Esophagus squamous epithelium (tissue), 5 donors: ENCODE measurements around the gene RGL1. TPM values are rescaled to one million over a fixed set of nuclear protein-coding genes. Genes with fewer than 3 reads are reported as not detected.

Experiments used
- DNase-seq: peaks from one replicate; lab custom pipeline; 2025; lab: John Stamatoyannopoulos, UW
- H3K27ac ChIP-seq, 4 donors: fragments of 200-600 bp; sonication (generic); one replicate each; pipeline ENCODE4 v1.5.1; 2016 to 2019; ENCODE audit warnings: mild to moderate bottlenecking in 1 of 4
- H3K27me3 ChIP-seq, 4 donors: fragments of 200-600 bp; sonication (generic); 1 replicate in 3 of 4; 2 replicates in 1 of 4; pipeline versions ENCODE4 v1.5.1 to v1.6.0; 2017 to 2021; ENCODE audit warnings: antibody characterized with exemption in 1 of 4
- H3K36me3 ChIP-seq, 3 donors: fragments of 200-600 bp; sonication (generic); one replicate each; pipeline ENCODE4 v1.5.1; 2016 to 2019
- H3K4me1 ChIP-seq, 3 donors: fragments of 200-600 bp; sonication (generic); one replicate each; pipeline ENCODE4 v1.5.1; 2017 to 2019
- H3K4me3 ChIP-seq, 4 donors: fragments of 200-600 bp; sonication (generic); 1 replicate in 3 of 4; 2 replicates in 1 of 4; pipeline ENCODE4 v1.5.1; 2016 to 2019; ENCODE audit warnings: mild to moderate bottlenecking in 2 of 4, moderate library complexity in 1 of 4
- H3K9me3 ChIP-seq, 3 donors: fragments of 200-600 bp; sonication (generic); one replicate each; pipeline ENCODE4 v1.5.1; 2016 to 2019
- POLR2A ChIP-seq, 4 donors: fragments of 450-650 bp; IDR thresholded peaks; one replicate each; pipeline ENCODE4 v1.6.1; 2017; ENCODE audit warnings: antibody characterized with exemption in 4 of 4, mild to moderate bottlenecking in 4 of 4, moderate library complexity in 3 of 4
- WGBS, 2 donors: methylation state at CpG; one replicate each; pipeline ENCODE4 v1.1.5; 2018; 5-methylcytosine and 5-hydroxymethylcytosine counted together
- intact Hi-C: fragments of 100-400 bp; cut with DNase I; formaldehyde crosslinking; loops from one replicate; pipeline ENCODE4 v1.15.0; 2022
- total RNA-seq, 4 donors: library from RNA; depleted of rRNA; stranded (reverse); fragments of >200 nt; gene quantifications; one replicate each; pipeline ENCODE4 v1.1.0, GENCODE V29; 2016
- TF ChIP-seq, protein P1 (sequence below), 6 experiments: fragments of 450-650 bp in 4 of 6; fragments of 200-600 bp in 2 of 6; sonication (generic) in 2 of 6; IDR thresholded peaks; one replicate each; pipeline ENCODE4 v1.5.1; 2016 to 2019; ENCODE audit warnings: antibody characterized with exemption in 6 of 6, mild to moderate bottlenecking in 4 of 6, moderate library complexity in 4 of 6
- donor health status: DM: yes; HTN: yes; CAD: no.

The RGL1 gene
- total RNA-seq, 4 donors from 2014 or later, result 2.3 to 16.0 (median 5.7) TPM

DNA sequence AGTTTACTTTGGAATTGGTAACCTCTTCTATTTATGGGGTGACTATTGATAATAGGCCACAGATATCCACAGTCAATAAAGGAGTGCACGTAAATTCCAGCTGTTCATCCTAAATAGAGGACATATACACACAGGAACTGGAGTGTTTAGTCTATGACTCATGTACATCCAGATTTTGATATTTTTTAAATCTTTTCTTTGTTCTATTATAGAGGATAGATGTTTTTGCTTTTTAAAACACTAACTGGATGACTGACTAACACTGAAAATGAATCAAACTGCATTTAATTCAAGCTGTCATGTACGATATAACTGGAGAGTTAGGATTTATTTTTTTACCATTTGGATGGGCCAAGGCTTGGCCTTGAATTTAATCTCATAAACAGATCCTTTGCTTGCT is 45.9 kb downstream of the RGL1 start:
- 41 to 72% methylated on average over 2 of the region's 2 CpGs for WGBS, 2 donors

DNA sequence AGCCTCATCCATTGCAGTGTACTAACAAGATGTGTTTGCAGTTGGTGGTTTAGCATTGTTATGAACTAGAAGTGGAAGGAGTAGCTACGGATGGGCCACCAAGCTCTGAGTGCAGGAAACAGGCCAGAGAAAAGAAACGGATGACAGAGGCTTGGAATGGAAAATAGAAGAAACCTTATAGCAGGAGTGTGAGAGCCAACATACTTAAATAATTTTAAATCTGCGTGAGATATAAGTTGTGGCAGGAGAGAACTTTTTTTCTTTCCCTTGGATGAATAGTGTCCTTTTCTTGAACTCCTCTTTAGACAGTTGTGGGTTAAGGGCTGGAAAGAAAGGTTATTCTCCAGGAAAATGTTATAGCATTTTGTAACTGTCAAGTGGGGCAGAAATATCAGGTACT is 54.2 kb downstream of the RGL1 start:
- H3K4me3 ChIP-seq, result no peak overlapping the region
- H3K27me3 ChIP-seq, result no peaks in the 10 kb centered on the region
- TF ChIP-seq, protein P1, sequence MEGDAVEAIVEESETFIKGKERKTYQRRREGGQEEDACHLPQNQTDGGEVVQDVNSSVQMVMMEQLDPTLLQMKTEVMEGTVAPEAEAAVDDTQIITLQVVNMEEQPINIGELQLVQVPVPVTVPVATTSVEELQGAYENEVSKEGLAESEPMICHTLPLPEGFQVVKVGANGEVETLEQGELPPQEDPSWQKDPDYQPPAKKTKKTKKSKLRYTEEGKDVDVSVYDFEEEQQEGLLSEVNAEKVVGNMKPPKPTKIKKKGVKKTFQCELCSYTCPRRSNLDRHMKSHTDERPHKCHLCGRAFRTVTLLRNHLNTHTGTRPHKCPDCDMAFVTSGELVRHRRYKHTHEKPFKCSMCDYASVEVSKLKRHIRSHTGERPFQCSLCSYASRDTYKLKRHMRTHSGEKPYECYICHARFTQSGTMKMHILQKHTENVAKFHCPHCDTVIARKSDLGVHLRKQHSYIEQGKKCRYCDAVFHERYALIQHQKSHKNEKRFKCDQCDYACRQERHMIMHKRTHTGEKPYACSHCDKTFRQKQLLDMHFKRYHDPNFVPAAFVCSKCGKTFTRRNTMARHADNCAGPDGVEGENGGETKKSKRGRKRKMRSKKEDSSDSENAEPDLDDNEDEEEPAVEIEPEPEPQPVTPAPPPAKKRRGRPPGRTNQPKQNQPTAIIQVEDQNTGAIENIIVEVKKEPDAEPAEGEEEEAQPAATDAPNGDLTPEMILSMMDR (IDR thresholded peaks at IDR 0.05), result no peak
- TF ChIP-seq POLR2A (IDR thresholded peaks at IDR 0.05), result no peak
- DNase-seq, result no peak
- H3K4me1 ChIP-seq, result no peaks in the 10 kb centered on the region
- H3K9me3 ChIP-seq, result no peaks in the 10 kb centered on the region
- intact Hi-C loops, result no loop called here
- WGBS, 2 donors, result 80 to 89% methylated on average over 3 of the region's 3 CpGs
- H3K27ac ChIP-seq, result no peak overlapping the region
- H3K36me3 ChIP-seq, result no peaks in the 10 kb centered on the region

More for the DNA sequence above, 45.9 kb downstream of the RGL1 start:
- H3K4me1 ChIP-seq, result no peaks in the 10 kb centered on the region
- no peak for TF ChIP-seq POLR2A (IDR thresholded peaks at IDR 0.05)
- TF ChIP-seq, protein P1 (IDR thresholded peaks at IDR 0.05), result no peak
- no peaks in the 10 kb centered on the region for H3K9me3 ChIP-seq
- H3K36me3 ChIP-seq, result no peaks in the 10 kb centered on the region
- no peak overlapping the region for H3K27ac ChIP-seq
- DNase-seq, result no peak
- no peak overlapping the region for H3K4me3 ChIP-seq
- intact Hi-C loops, result no loop called here
- no peaks in the 10 kb centered on the region for H3K27me3 ChIP-seq

DNA sequence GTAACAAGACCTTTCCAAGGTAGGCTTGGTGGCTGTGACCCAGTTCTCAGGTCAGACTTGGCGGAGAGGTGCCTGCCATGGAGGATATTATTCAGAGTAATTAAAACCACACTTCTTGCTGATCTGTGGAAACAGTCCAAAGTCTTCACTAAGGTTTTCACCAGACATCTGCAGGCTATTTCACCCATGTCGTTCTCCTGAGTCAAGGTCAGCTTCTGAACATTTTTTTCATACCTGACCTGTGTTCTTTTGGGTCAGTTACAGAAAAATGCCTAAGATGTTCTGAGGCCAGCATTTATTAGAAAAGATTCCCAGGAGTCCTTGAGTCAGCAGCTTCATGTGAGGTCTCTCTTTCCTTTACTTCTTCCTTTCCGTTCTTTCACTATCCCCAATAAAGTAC is 54.9 kb downstream of the RGL1 start:
- no peaks in the 10 kb centered on the region for H3K27me3 ChIP-seq
- DNase-seq, result no peak
- WGBS, 2 donors, result 91 to 92% methylated on average over 3 of the region's 3 CpGs
- H3K9me3 ChIP-seq, result no peaks in the 10 kb centered on the region
- intact Hi-C loops, result no loop called here
- TF ChIP-seq, protein P1 (IDR thresholded peaks at IDR 0.05), result no peak
- TF ChIP-seq POLR2A (IDR thresholded peaks at IDR 0.05), result no peak
- H3K4me3 ChIP-seq, result no peak overlapping the region
- H3K36me3 ChIP-seq, result no peaks in the 10 kb centered on the region
- no peak overlapping the region for H3K27ac ChIP-seq
- H3K4me1 ChIP-seq, result no peaks in the 10 kb centered on the region

DNA sequence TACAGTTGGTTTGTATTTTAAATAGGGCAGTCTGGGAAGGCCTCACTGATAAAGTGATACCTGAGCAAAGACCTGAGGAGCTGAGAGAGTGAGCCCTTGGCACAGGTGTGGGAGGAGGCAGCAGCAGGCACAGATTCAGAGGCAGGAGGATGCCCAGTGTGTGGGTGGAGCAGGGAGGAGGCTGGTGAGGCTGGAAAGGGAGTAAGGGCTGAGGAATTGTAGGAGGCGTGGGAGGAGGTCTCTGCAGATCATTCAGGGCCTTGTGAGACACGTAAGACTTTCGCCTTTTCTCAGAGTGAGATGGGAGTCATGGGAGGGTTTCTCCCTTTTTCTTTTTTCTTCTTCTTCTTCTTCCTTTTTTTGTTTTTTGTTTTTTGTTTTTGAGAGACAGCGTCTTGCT is 58.0 kb downstream of the RGL1 start:
- intact Hi-C loops, result no loop called here
- Histone ChIP-seq H3K36me3 (peaks cover 0 to 11% (median 0%) of the 10 kb centered on the region in 3 donors), H3K27me3 (no peaks in the 10 kb centered on the region), H3K4me1 (no peaks in the 10 kb centered on the region), H3K4me3 (no peak overlapping the region), H3K9me3 (no peaks in the 10 kb centered on the region), H3K27ac (no peak overlapping the region)
- no peak for DNase-seq
- WGBS, 2 donors, result 92% methylated on average over 3 to 4 of the region's 4 CpGs
- TF ChIP-seq POLR2A (IDR thresholded peaks at IDR 0.05), result no peak
- TF ChIP-seq, protein P1 (IDR thresholded peaks at IDR 0.05), result no peak

DNA sequence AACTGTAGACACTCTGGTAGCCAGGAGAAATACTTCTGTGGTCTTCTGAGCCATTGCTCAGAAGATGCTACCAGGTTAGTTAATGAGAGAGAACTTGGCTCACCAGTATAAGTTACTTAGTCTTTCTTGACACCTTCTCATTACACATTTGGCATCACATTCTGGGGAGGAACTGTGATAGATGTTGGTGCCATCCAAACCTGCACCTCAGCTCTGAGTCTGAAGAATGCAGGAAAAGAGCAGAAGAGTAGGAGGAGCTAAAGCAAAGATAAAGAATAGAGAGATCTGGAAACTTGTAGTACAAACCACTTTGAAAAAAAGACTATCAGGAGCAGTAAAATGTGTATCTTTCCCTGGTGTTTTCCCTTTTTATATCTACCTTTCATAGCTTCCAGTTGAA is 58.9 kb downstream of the RGL1 start:
- TF ChIP-seq, protein P1 (IDR thresholded peaks at IDR 0.05), result no peak
- no peak for TF ChIP-seq POLR2A (IDR thresholded peaks at IDR 0.05)
- intact Hi-C loops, result no loop called here
- DNase-seq, result no peak

More for the DNA sequence above, 58.9 kb downstream of the RGL1 start:
- Histone ChIP-seq H3K27me3 (no peaks in the 10 kb centered on the region), H3K4me1 (no peaks in the 10 kb centered on the region), H3K9me3 (no peaks in the 10 kb centered on the region), H3K36me3 (peaks cover 0 to 11% (median 0%) of the 10 kb centered on the region in 3 donors), H3K27ac (no peak overlapping the region), H3K4me3 (no peak overlapping the region)
